OCI-LY3 (cell line): ENCODE results near the gene SYTL3.

Experiments
- H2AFZ ChIP-seq: fragments of 200-600, 300-600 bp; shearing (Covaris generic); 2 replicates; pipeline ENCODE4 v1.6.0; 2014; ENCODE audit warnings: antibody characterized with exemption, low read depth, low read length
- H3K27ac ChIP-seq: fragments of 200-600, 300-600 bp; sonication (generic); 2 replicates; pipeline ENCODE4 v1.5.1; 2014; ENCODE audit warnings: mild to moderate bottlenecking, low read length, moderate library complexity, mixed read lengths
- H3K27me3 ChIP-seq: fragments of 200-600, 300-600 bp; sonication (generic); 2 replicates; pipeline ENCODE4 v1.6.1; 2014; ENCODE audit warnings: low read depth, low read length, mixed read lengths
- H3K36me3 ChIP-seq: fragments of 200-600, 300-600 bp; sonication (generic); replicated peaks from 2 replicates; pipeline ENCODE3; 2014; ENCODE audit warnings: low read depth, low read length, mixed read lengths
- H3K4me1 ChIP-seq: fragments of 300-600, 200-600 bp; sonication (generic); 2 replicates; pipeline ENCODE4 v1.6.1; 2014; ENCODE audit warnings: low read length, mixed read lengths
- H3K4me2 ChIP-seq: fragments of 200-600, 300-600 bp; sonication (generic); 2 replicates; pipeline ENCODE4 v1.6.1; 2014; ENCODE audit warnings: low read length, mixed read lengths
- H3K4me3 ChIP-seq: fragments of 300-600, 200-600 bp; sonication (generic); 2 replicates; pipeline ENCODE4 v1.5.1; 2014; ENCODE audit warnings: antibody characterized with exemption, mild to moderate bottlenecking, low read length, moderate library complexity
- H3K79me2 ChIP-seq: fragments of 300-600, 200-600 bp; shearing (Covaris generic); 2 replicates; pipeline ENCODE4 v1.6.1; 2014; ENCODE audit warnings: mild to moderate bottlenecking, low read length, mixed read lengths
- H3K9ac ChIP-seq: fragments of 300-600, 200-600 bp; shearing (Covaris generic); 2 replicates; pipeline ENCODE4 v1.6.0; 2014; ENCODE audit warnings: mild to moderate bottlenecking, low read length, moderate library complexity
- H3K9me3 ChIP-seq: fragments of 200-600, 300-600 bp; shearing (Covaris generic); 2 replicates; pipeline ENCODE4 v1.6.1; 2014; ENCODE audit warnings: low read length, mixed read lengths; ENCODE audit not compliant: insufficient read depth
- H4K20me1 ChIP-seq: fragments of 200-600, 300-600 bp; sonication (generic); 2 replicates; pipeline ENCODE4 v1.6.1; 2016; ENCODE audit warnings: low read length, mixed read lengths; ENCODE audit not compliant: insufficient read depth
- CTCF ChIP-seq: fragments of 200-600, 300-600 bp; sonication (generic); IDR thresholded peaks from 2 replicates; pipeline ENCODE4 v1.5.1; 2014; ENCODE audit warnings: antibody characterized with exemption, low read length, low read depth
- EZH2phosphoT487 ChIP-seq: fragments of 200-600 bp; shearing (Covaris generic); IDR thresholded peaks from 2 replicates; pipeline ENCODE4 v1.6.1; 2018; ENCODE audit warnings: antibody characterized with exemption, mixed run types, low read depth

SYTL3 gene

GRCh38 chr6:158764183-158764849, 114.5 kb downstream of the SYTL3 start:
- peaks cover 24% of the 10 kb centered on the region for H3K36me3 ChIP-seq
- no peak overlapping the region for H3K27ac ChIP-seq
- H4K20me1 ChIP-seq: no peaks in the 10 kb centered on the region
- no peak overlapping the region for H2AFZ ChIP-seq
- H3K4me3 ChIP-seq: no peak overlapping the region
- H3K9me3 ChIP-seq: no peaks in the 10 kb centered on the region
- no peaks in the 10 kb centered on the region for H3K27me3 ChIP-seq
- H3K9ac ChIP-seq: no peak overlapping the region
- no peaks in the 10 kb centered on the region for H3K79me2 ChIP-seq
- TF ChIP-seq EZH2phosphoT487 (no peak), CTCF (no peak)
- no peak overlapping the region for H3K4me2 ChIP-seq
- no peaks in the 10 kb centered on the region for H3K4me1 ChIP-seq

GRCh38 chr6:158764926-158765325, 115.1 kb downstream of the SYTL3 start:
- no peaks in the 10 kb centered on the region for H4K20me1 ChIP-seq
- no peaks in the 10 kb centered on the region for H3K9me3 ChIP-seq
- H3K4me3 ChIP-seq: no peak overlapping the region
- H3K4me1 ChIP-seq: no peaks in the 10 kb centered on the region
- H3K27me3 ChIP-seq: no peaks in the 10 kb centered on the region
- no peak overlapping the region for H3K27ac ChIP-seq
- no peak overlapping the region for H3K4me2 ChIP-seq
- TF ChIP-seq EZH2phosphoT487 (no peak), CTCF (no peak)
- H3K9ac ChIP-seq: no peak overlapping the region
- H2AFZ ChIP-seq: no peak overlapping the region
- peaks cover 29% of the 10 kb centered on the region for H3K36me3 ChIP-seq
- no peaks in the 10 kb centered on the region for H3K79me2 ChIP-seq

- TF ChIP-seq EZH2phosphoT487 (no peak), CTCF (no peak)
Measured at GRCh38 chr6:158765499-158766068, 115.7 kb downstream of the SYTL3 start.

GRCh38 chr6:158766621-158767455, 117.0 kb downstream of the SYTL3 start:
- Histone ChIP-seq H3K9me3 (no peaks in the 10 kb centered on the region), H3K9ac (no peak overlapping the region), H2AFZ (no peak overlapping the region), H3K79me2 (no peaks in the 10 kb centered on the region), H3K27ac (no peak overlapping the region), H3K36me3 (peaks cover 38% of the 10 kb centered on the region), H3K4me3 (no peak overlapping the region), H3K4me1 (no peaks in the 10 kb centered on the region), H3K4me2 (no peak overlapping the region), H4K20me1 (no peaks in the 10 kb centered on the region), H3K27me3 (no peaks in the 10 kb centered on the region)
- TF ChIP-seq CTCF (no peak), EZH2phosphoT487 (no peak)

More at GRCh38 chr6:158765499-158766068, 115.7 kb downstream of the SYTL3 start:
- Histone ChIP-seq H3K4me2 (no peak overlapping the region), H3K9me3 (no peaks in the 10 kb centered on the region), H3K4me1 (no peaks in the 10 kb centered on the region), H3K9ac (no peak overlapping the region), H3K27ac (no peak overlapping the region), H3K79me2 (no peaks in the 10 kb centered on the region), H3K4me3 (no peak overlapping the region), H4K20me1 (no peaks in the 10 kb centered on the region), H3K36me3 (peaks cover 33% of the 10 kb centered on the region), H3K27me3 (no peaks in the 10 kb centered on the region), H2AFZ (no peak overlapping the region)
